RWPE2 (cell line): ENCODE measurements around the gene LYL1.

Experiments used
- ATAC-seq: fragments of 200-7000 bp; cut with Tn5 transposase; 3 replicates; pipeline ENCODE4 v1.9.1; 2021; ENCODE audit warnings: low read depth
- DNase-seq: peaks from one replicate; pipeline ENCODE4 v3.0.0-alpha.2; 2020; ENCODE audit warnings: low spot score
- H3K27ac ChIP-seq: fragments of 450-650 bp; 2 replicates; pipeline ENCODE4 v1.5.1; 2017; ENCODE audit warnings: mild to moderate bottlenecking; ENCODE audit not compliant: poor library complexity, severe bottlenecking
- H3K27me3 ChIP-seq: fragments of 250-450 bp; sonication (Bioruptor Pico); 2 replicates; pipeline ENCODE4 v1.5.1; 2021; ENCODE audit warnings: mild to moderate bottlenecking, moderate library complexity; ENCODE audit not compliant: insufficient read depth, poor library complexity, severe bottlenecking
- H3K36me3 ChIP-seq: fragments of 250-450 bp; sonication (Bioruptor Pico); 2 replicates; pipeline ENCODE4 v1.5.1; 2020; ENCODE audit warnings: low read depth, mild to moderate bottlenecking, moderate library complexity
- H3K4me1 ChIP-seq: fragments of 250-450 bp; sonication (Bioruptor Pico); 2 replicates; pipeline ENCODE4 v1.5.1; 2021; ENCODE audit warnings: mild to moderate bottlenecking, moderate library complexity; ENCODE audit not compliant: insufficient read depth, poor library complexity, severe bottlenecking
- H3K4me3 ChIP-seq: fragments of 250-450 bp; sonication (Bioruptor Pico); 2 replicates; pipeline ENCODE4 v1.5.1; 2021; ENCODE audit warnings: mild to moderate bottlenecking, moderate library complexity; ENCODE audit not compliant: severe bottlenecking
- H3K9me3 ChIP-seq: fragments of 250-450 bp; sonication (Bioruptor Pico); 2 replicates; pipeline ENCODE4 v1.5.1; 2021; ENCODE audit warnings: mild to moderate bottlenecking, moderate library complexity; ENCODE audit not compliant: severe bottlenecking
- CTCF ChIP-seq: fragments of 450-650 bp; IDR thresholded peaks from one replicate; pipeline ENCODE4 v1.5.1; 2017; ENCODE audit warnings: mild to moderate bottlenecking, moderate library complexity; ENCODE audit not compliant: poor library complexity, severe bottlenecking

Gene LYL1

GRCh38 chr19:13071444-13072187 is 31.0 kb downstream of the LYL1 start:
- ATAC-seq = no peak
- no peak for TF ChIP-seq CTCF
- DNase-seq = no peak
- Histone ChIP-seq H3K36me3 (peaks cover 6% of the 10 kb centered on the region; the same call in 1 of the 2 replicates), H3K27ac (no peak overlapping the region), H3K4me1 (no peaks in the 10 kb centered on the region), H3K27me3 (no peaks in the 10 kb centered on the region), H3K4me3 (no peak overlapping the region), H3K9me3 (no peaks in the 10 kb centered on the region)

DNA sequence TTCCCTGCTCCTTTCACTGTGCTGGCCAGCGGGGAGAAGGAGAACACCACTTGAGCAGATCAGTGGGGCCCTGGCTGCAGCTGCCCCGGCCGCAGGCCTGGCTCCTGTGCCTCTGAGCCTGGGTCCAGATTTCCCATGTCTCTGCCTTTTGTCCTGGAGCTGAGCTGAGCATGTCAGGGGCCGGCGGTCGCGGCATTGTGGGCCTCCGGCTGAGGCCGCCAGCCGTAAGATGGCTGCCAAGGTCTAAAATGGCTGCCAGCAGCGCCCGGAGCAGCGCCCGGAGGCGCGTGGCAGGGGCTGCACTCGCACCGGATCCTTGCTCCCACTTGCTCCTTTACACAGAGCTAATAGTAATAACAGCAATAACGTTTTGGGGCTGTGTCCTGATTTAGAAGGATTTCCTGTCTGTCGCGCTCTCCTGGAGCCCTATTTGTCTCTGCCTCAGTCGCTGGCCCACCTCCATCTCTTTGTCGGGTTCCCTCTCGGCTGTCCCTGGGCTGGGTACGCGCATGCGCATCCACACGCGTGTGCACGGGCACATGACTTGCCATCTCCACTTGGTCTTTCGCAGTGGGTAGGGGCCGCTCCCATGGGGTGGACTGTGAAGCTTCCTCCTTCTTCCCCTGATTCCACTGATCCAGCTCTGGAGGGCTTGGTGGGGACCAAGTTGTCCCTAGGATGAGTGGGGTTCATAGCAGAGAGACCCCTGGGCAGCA is 32.1 kb downstream of the LYL1 start:
- Histone ChIP-seq H3K9me3 (no peaks in the 10 kb centered on the region), H3K27ac (no peak overlapping the region), H3K4me1 (no peaks in the 10 kb centered on the region), H3K4me3 (no peak overlapping the region), H3K27me3 (no peaks in the 10 kb centered on the region), H3K36me3 (peaks cover 6% of the 10 kb centered on the region; the same call in 1 of the 2 replicates)
- ATAC-seq (no peak), DNase-seq (no peak)
- TF ChIP-seq CTCF = no peak

- Histone ChIP-seq H3K4me3 (no peak overlapping the region), H3K36me3 (peaks cover 6% of the 10 kb centered on the region; the same call in 1 of the 2 replicates), H3K27me3 (no peaks in the 10 kb centered on the region), H3K9me3 (no peaks in the 10 kb centered on the region), H3K4me1 (no peaks in the 10 kb centered on the region), H3K27ac (no peak overlapping the region)
- no peak for TF ChIP-seq CTCF
- ATAC-seq (no peak), DNase-seq (no peak)
Measured at GRCh38 chr19:13069415-13070359, 33.0 kb downstream of the LYL1 start.

DNA sequence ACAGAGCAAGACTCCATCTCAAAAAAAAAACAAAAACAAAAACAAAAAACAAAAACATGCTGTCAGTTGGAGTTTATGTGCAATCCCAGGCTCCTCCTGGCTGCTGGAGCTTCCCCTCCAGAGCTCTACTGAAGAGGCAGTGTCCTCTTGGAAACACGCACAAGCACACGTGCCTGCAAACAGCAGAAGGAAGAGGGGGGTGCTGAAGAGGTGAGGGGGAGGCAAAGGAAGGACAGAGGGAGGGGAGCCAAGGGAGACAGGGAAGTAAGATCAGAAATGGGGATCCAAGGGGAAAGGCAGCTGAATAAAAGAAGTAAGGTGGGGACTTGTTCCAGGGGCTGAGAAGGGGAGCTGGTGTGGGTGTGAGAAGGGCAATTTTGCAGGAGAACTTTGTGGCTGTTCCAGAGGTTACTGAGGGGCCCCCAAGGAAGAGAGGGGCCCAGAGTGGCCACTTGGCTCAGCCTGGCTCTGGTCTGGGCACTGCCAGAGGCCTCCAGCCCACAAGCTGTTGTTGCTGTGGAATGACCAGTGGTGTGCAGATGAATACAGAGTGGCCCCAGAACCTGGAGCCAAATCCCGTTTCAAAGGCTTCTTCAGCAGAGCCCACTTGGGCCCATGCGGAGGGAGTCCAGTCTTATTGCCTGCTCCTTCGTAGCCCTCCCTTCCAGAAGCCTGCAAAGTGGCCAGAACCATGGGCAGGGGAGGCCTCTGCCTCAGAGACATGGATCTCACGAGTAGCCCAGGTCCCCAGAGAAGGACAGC is 34.4 kb downstream of the LYL1 start:
- ATAC-seq (no peak), DNase-seq (no peak)
- Histone ChIP-seq H3K9me3 (no peaks in the 10 kb centered on the region), H3K27ac (no peak overlapping the region), H3K27me3 (no peaks in the 10 kb centered on the region), H3K4me3 (no peak overlapping the region), H3K4me1 (no peaks in the 10 kb centered on the region), H3K36me3 (no peaks in the 10 kb centered on the region)
- TF ChIP-seq CTCF = no peak
